ENCODE measurements around the gene MAP4K1.
A peak's percentile ranks its signal among the peaks of the same experiment; 100 is the strongest.

The MAP4K1 gene

GRCh38 chr19:38650911-38651584 is 33.3 kb upstream of the MAP4K1 start:
- H3K4me3 ChIP-seq (ENCODE audit: low read length in 2 of 2), result peak overlapping the region; percentile 56 to 77
- H3K4me1 ChIP-seq (ENCODE audit: control insufficient read depth in 2 of 2, insufficient read depth in 2 of 2, low read length in 2 of 2), result peaks cover 63 to 64% of the 10 kb centered on the region in 2 donors
- H3K27ac ChIP-seq (ENCODE audit: low read depth in 2 of 2, low read length in 2 of 2), result peak overlapping the region; percentile 96 to 97
- H3K27me3 ChIP-seq (ENCODE audit: control insufficient read depth in 2 of 2, insufficient read depth in 2 of 2, low read length in 2 of 2), result no peaks in the 10 kb centered on the region
- H3K9me3 ChIP-seq (ENCODE audit: control insufficient read depth in 2 of 2, low read length in 2 of 2), result no peaks in the 10 kb centered on the region
- H3K36me3 ChIP-seq (ENCODE audit: control insufficient read depth in 2 of 2, insufficient read depth in 2 of 2, low read length in 2 of 2), result peaks cover 2 to 3% of the 10 kb centered on the region in 2 donors
- peak overlapping the region; percentile 63 to 98 for H3K9ac ChIP-seq (ENCODE audit: low read depth in 1 of 2, low read length in 2 of 2)

- Histone ChIP-seq H3K9me3 (ENCODE audit: control insufficient read depth in 2 of 2, low read length in 2 of 2) (no peaks in the 10 kb centered on the region), H3K36me3 (ENCODE audit: control insufficient read depth in 2 of 2, insufficient read depth in 2 of 2, low read length in 2 of 2) (peaks cover 0 to 3% of the 10 kb centered on the region in 2 donors), H3K4me1 (ENCODE audit: control insufficient read depth in 2 of 2, insufficient read depth in 2 of 2, low read length in 2 of 2) (peaks cover 55 to 58% of the 10 kb centered on the region in 2 donors), H3K27me3 (ENCODE audit: control insufficient read depth in 2 of 2, insufficient read depth in 2 of 2, low read length in 2 of 2) (no peaks in the 10 kb centered on the region), H3K4me3 (ENCODE audit: low read length in 2 of 2) (peak overlapping the region; percentile 77 to 97), H3K9ac (ENCODE audit: low read depth in 1 of 2, low read length in 2 of 2) (peak overlapping the region; percentile 98 to 99), H3K27ac (ENCODE audit: low read depth in 2 of 2, low read length in 2 of 2) (peak overlapping the region; percentile 96 to 97)
Observed at GRCh38 chr19:38650172-38650775, 32.5 kb upstream of the MAP4K1 start.

GRCh38 chr19:38649305-38650171 is 31.8 kb upstream of the MAP4K1 start:
- Histone ChIP-seq H3K4me3 (ENCODE audit: low read length in 2 of 2) (peak overlapping the region; percentile 77 to 97), H3K9ac (ENCODE audit: low read depth in 1 of 2, low read length in 2 of 2) (peak overlapping the region; percentile 98 to 99), H3K4me1 (ENCODE audit: control insufficient read depth in 2 of 2, insufficient read depth in 2 of 2, low read length in 2 of 2) (peaks cover 50 to 52% of the 10 kb centered on the region in 2 donors), H3K9me3 (ENCODE audit: control insufficient read depth in 2 of 2, low read length in 2 of 2) (no peaks in the 10 kb centered on the region), H3K27me3 (ENCODE audit: control insufficient read depth in 2 of 2, insufficient read depth in 2 of 2, low read length in 2 of 2) (no peaks in the 10 kb centered on the region), H3K36me3 (ENCODE audit: control insufficient read depth in 2 of 2, insufficient read depth in 2 of 2, low read length in 2 of 2) (peaks cover 0 to 2% of the 10 kb centered on the region in 2 donors), H3K27ac (ENCODE audit: low read depth in 2 of 2, low read length in 2 of 2) (peak overlapping the region; percentile 96 to 97)

GRCh38 chr19:38648769-38649304 is 31.1 kb upstream of the MAP4K1 start:
- no peaks in the 10 kb centered on the region for H3K9me3 ChIP-seq (ENCODE audit: control insufficient read depth in 2 of 2, low read length in 2 of 2)
- no peaks in the 10 kb centered on the region for H3K36me3 ChIP-seq (ENCODE audit: control insufficient read depth in 2 of 2, insufficient read depth in 2 of 2, low read length in 2 of 2)
- peak overlapping the region; percentile 77 to 97 for H3K4me3 ChIP-seq (ENCODE audit: low read length in 2 of 2)
- H3K27me3 ChIP-seq (ENCODE audit: control insufficient read depth in 2 of 2, insufficient read depth in 2 of 2, low read length in 2 of 2), result no peaks in the 10 kb centered on the region
- H3K9ac ChIP-seq (ENCODE audit: low read depth in 1 of 2, low read length in 2 of 2), result peak overlapping the region; percentile 98 to 99
- H3K4me1 ChIP-seq (ENCODE audit: control insufficient read depth in 2 of 2, insufficient read depth in 2 of 2, low read length in 2 of 2), result peaks cover 48 to 50% of the 10 kb centered on the region in 2 donors
- H3K27ac ChIP-seq (ENCODE audit: low read depth in 2 of 2, low read length in 2 of 2), result peak overlapping the region; percentile 96 to 97

GRCh38 chr19:38647966-38648768 is 30.4 kb upstream of the MAP4K1 start:
- Histone ChIP-seq H3K27me3 (ENCODE audit: control insufficient read depth in 2 of 2, insufficient read depth in 2 of 2, low read length in 2 of 2) (no peaks in the 10 kb centered on the region), H3K9ac (ENCODE audit: low read depth in 1 of 2, low read length in 2 of 2) (peak overlapping the region; percentile 98 to 99), H3K36me3 (ENCODE audit: control insufficient read depth in 2 of 2, insufficient read depth in 2 of 2, low read length in 2 of 2) (no peaks in the 10 kb centered on the region), H3K9me3 (ENCODE audit: control insufficient read depth in 2 of 2, low read length in 2 of 2) (no peaks in the 10 kb centered on the region), H3K4me3 (ENCODE audit: low read length in 2 of 2) (peak overlapping the region; percentile 77 to 97), H3K27ac (ENCODE audit: low read depth in 2 of 2, low read length in 2 of 2) (peak overlapping the region; percentile 96 to 97), H3K4me1 (ENCODE audit: control insufficient read depth in 2 of 2, insufficient read depth in 2 of 2, low read length in 2 of 2) (peaks cover 43% of the 10 kb centered on the region in 2 donors)

- H3K27ac ChIP-seq (ENCODE audit: low read depth in 2 of 2, low read length in 2 of 2), result peak within 1 kb of the TSS; percentile 96 to 97
- H3K27me3 ChIP-seq (ENCODE audit: control insufficient read depth in 2 of 2, insufficient read depth in 2 of 2, low read length in 2 of 2), result no peaks in the 10 kb centered on the region
- peaks cover 37 to 38% of the 10 kb centered on the region in 2 donors for H3K4me1 ChIP-seq (ENCODE audit: control insufficient read depth in 2 of 2, insufficient read depth in 2 of 2, low read length in 2 of 2)
Observed at GRCh38 chr19:38647368-38647965, 29.7 kb upstream of the MAP4K1 start, which contains the start of gene ACTN4. TSS of gene ACTN4 (plus strand) at chr19:38647649. CDS start at chr19:38647746, 97 bp downstream.

GRCh38 chr19:38644719-38645118 is 27.0 kb upstream of the MAP4K1 start:
- Histone ChIP-seq H3K9ac (ENCODE audit: low read depth in 1 of 2, low read length in 2 of 2) (peak overlapping the region in 1 of 2 donors; percentile 32), H3K27ac (ENCODE audit: low read depth in 2 of 2, low read length in 2 of 2) (peak overlapping the region; percentile 87 to 90)

More at GRCh38 chr19:38647368-38647965, 29.7 kb upstream of the MAP4K1 start, which contains the start of gene ACTN4:
- H3K9ac ChIP-seq (ENCODE audit: low read depth in 1 of 2, low read length in 2 of 2), result peak within 1 kb of the TSS; percentile 98 to 99
- no peaks in the 10 kb centered on the region for H3K36me3 ChIP-seq (ENCODE audit: control insufficient read depth in 2 of 2, insufficient read depth in 2 of 2, low read length in 2 of 2)
- peak within 1 kb of the TSS; percentile 77 to 97 for H3K4me3 ChIP-seq (ENCODE audit: low read length in 2 of 2)
- H3K9me3 ChIP-seq (ENCODE audit: control insufficient read depth in 2 of 2, low read length in 2 of 2), result no peaks in the 10 kb centered on the region

GRCh38 chr19:38642176-38642575 is 24.4 kb upstream of the MAP4K1 start:
- Histone ChIP-seq H3K27me3 (ENCODE audit: control insufficient read depth in 2 of 2, insufficient read depth in 2 of 2, low read length in 2 of 2) (no peaks in the 10 kb centered on the region), H3K4me1 (ENCODE audit: control insufficient read depth in 2 of 2, insufficient read depth in 2 of 2, low read length in 2 of 2) (peaks cover 13 to 15% of the 10 kb centered on the region in 2 donors), H3K27ac (ENCODE audit: low read depth in 2 of 2, low read length in 2 of 2) (peak overlapping the region; percentile 63 to 66), H3K4me3 (ENCODE audit: low read length in 2 of 2) (no peak overlapping the region), H3K9me3 (ENCODE audit: control insufficient read depth in 2 of 2, low read length in 2 of 2) (no peaks in the 10 kb centered on the region), H3K9ac (ENCODE audit: low read depth in 1 of 2, low read length in 2 of 2) (peak overlapping the region in 1 of 2 donors; percentile 26), H3K36me3 (ENCODE audit: control insufficient read depth in 2 of 2, insufficient read depth in 2 of 2, low read length in 2 of 2) (no peaks in the 10 kb centered on the region)

More at GRCh38 chr19:38644719-38645118, 27.0 kb upstream of the MAP4K1 start:
- Histone ChIP-seq H3K9me3 (ENCODE audit: control insufficient read depth in 2 of 2, low read length in 2 of 2) (no peaks in the 10 kb centered on the region), H3K4me3 (ENCODE audit: low read length in 2 of 2) (no peak overlapping the region), H3K4me1 (ENCODE audit: control insufficient read depth in 2 of 2, insufficient read depth in 2 of 2, low read length in 2 of 2) (peaks cover 15 to 17% of the 10 kb centered on the region in 2 donors), H3K36me3 (ENCODE audit: control insufficient read depth in 2 of 2, insufficient read depth in 2 of 2, low read length in 2 of 2) (no peaks in the 10 kb centered on the region), H3K27me3 (ENCODE audit: control insufficient read depth in 2 of 2, insufficient read depth in 2 of 2, low read length in 2 of 2) (no peaks in the 10 kb centered on the region)

- peaks cover 3 to 6% of the 10 kb centered on the region in 2 donors for H3K36me3 ChIP-seq (ENCODE audit: control insufficient read depth in 2 of 2, insufficient read depth in 2 of 2, low read length in 2 of 2)
- H3K27me3 ChIP-seq (ENCODE audit: control insufficient read depth in 2 of 2, insufficient read depth in 2 of 2, low read length in 2 of 2), result no peaks in the 10 kb centered on the region
- no peak overlapping the region for H3K4me3 ChIP-seq (ENCODE audit: low read length in 2 of 2)
- H3K9ac ChIP-seq (ENCODE audit: low read depth in 1 of 2, low read length in 2 of 2), result no peak overlapping the region
- H3K9me3 ChIP-seq (ENCODE audit: control insufficient read depth in 2 of 2, low read length in 2 of 2), result no peaks in the 10 kb centered on the region
- peaks cover 30 to 31% of the 10 kb centered on the region in 2 donors for H3K4me1 ChIP-seq (ENCODE audit: control insufficient read depth in 2 of 2, insufficient read depth in 2 of 2, low read length in 2 of 2)
- peak overlapping the region; percentile 39 to 66 for H3K27ac ChIP-seq (ENCODE audit: low read depth in 2 of 2, low read length in 2 of 2)
Observed at GRCh38 chr19:38640368-38640767, 22.6 kb upstream of the MAP4K1 start.
